Epithelial cell of esophagus (primary cell): ENCODE measurements around the gene SAT1.

Experiments used
- DNase-seq: peaks from one replicate; pipeline ENCODE4 v3.0.0; 2010; ENCODE audit warnings: low read depth
- H3K4me3 ChIP-seq: 2 replicates; pipeline ENCODE4 v1.5.1; 2011; ENCODE audit warnings: mild to moderate bottlenecking, low read length, control low read depth
- CTCF ChIP-seq: IDR thresholded peaks from 2 replicates; pipeline ENCODE4 v1.5.1; 2011; ENCODE audit warnings: low read depth, mild to moderate bottlenecking, low read length, control low read depth, inconsistent platforms; ENCODE audit not compliant: insufficient read depth; ENCODE audit errors: missing control alignments

Gene SAT1

DNA sequence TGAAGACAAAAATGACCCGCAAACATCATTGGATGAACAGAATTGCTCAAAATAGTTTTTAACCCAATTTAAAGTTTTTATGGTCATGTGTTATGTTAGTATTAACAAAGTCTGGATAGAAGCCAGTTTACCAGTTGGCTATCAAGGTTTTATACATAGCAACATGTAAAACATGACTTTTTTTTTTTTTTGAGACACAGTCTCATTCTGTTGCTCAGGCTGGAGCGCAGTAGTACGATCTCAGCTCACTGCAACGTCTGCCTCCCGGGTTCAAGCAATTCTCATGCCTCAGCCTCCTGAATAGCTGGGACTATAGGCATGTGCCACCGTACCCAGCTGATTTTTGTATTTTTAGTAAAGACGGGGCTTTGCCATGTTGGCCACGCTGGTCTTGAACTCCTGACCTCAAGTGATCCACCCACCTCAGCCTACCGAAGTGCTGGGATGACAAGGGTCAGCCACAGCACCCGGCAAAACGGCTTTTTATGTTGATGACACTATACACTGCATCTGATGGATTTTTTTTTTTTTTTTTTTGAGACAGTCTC is 3.4 kb downstream of the SAT1 start:
- H3K4me3 ChIP-seq, result no peak overlapping the region
- TF ChIP-seq CTCF, result no peak
- DNase-seq, result peak; percentile 73

DNA sequence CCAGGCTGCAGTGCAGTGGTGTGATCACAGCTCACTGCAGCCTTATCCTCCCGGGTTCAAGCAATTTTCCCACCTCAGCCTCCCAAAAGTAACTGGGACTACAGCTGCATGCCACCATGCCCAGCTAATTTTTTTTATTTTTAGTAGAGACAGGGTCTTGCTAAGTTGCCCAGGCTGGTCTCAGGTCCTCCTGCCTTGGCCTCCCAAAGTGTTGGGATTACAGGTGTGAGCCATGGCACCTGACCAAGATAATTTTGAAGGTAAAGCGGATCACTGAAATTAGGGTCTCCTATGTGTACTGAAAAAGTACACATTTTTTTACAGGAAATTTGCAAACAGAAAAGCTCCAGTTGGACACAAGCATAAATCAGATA is 4.8 kb downstream of the SAT1 start:
- DNase-seq, result no peak
- no peak overlapping the region for H3K4me3 ChIP-seq
- TF ChIP-seq CTCF, result no peak

- H3K4me3 ChIP-seq, result no peak overlapping the region
- no peak for TF ChIP-seq CTCF
- no peak for DNase-seq
Observed at GRCh38 chrX:23788521-23788920, 5.5 kb downstream of the SAT1 start.

DNA sequence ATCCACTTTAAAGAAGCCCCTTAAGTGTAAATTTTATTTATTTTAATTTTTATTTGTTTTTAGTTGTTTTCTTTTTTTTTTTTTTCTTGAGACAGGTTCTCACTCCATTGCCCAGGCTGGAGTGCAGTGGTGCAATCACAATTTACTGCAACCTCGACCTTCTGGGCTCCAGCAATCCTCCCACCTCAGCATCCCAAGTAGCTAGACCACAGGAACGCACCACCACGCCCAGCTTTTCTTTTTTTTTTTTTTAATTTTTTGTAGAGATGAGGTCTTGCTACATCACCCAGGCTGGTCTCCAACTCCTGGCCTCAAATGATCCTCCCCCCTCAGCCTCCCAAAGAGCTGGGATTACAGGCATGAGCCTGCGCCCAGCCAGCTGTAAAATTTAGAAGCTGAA is 6.0 kb downstream of the SAT1 start:
- DNase-seq, result no peak
- TF ChIP-seq CTCF, result no peak
- H3K4me3 ChIP-seq, result no peak overlapping the region

DNA sequence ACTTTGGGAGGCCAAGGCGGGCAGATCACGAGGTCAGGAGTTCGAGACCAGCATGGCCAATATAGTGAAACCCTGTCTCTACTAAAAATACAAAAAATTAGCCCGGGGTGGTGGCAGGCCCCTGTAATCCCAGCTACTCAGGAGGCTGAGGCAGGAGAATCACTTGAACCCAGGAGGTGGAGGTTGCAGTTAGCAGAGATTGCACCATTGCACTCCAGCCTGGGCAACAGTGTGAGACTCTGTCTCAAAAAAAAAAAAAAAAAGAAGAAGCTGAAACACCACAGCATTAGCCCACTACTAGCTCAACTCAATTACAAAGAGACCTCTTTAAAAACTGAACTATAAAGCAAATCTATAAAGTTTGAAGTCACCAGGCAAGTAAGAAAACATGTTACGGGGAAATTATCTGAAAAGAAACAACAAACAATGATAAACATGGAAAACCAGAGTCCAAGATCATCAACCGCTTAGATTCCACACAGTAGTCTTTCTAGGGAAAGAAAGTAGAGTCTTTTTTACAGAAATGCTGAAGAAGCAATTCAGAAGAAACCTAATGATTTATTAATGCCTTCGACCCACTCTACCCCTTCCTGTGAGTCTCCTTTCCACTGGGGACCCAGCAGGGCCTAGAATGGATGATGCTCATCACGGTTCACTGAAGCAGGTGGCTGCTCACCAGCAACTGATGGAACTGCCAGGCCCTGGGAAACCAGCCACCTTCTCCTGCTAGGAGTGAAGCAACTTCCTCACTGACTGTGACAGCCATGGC is 6.6 kb downstream of the SAT1 start:
- no peak for TF ChIP-seq CTCF
- H3K4me3 ChIP-seq, result no peak overlapping the region
- no peak for DNase-seq

DNA sequence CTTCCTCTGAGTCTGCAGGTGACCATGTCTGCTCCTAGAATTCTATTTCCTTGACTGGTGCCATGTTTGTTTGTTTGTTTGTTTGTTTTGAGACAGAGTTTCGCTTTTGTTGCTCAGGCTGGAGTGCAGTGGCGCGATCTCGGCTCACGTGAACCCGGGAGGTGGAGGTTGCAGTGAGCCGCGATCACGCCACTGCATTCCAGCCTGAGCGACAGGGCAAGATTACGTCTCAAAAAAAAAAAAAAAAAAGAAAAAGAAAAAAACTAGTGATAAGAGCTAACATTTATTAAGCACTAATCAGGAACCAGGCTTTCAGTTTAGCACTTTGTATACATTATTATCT is 7.2 kb downstream of the SAT1 start:
- H3K4me3 ChIP-seq, result no peak overlapping the region
- TF ChIP-seq CTCF, result no peak
- no peak for DNase-seq

DNA sequence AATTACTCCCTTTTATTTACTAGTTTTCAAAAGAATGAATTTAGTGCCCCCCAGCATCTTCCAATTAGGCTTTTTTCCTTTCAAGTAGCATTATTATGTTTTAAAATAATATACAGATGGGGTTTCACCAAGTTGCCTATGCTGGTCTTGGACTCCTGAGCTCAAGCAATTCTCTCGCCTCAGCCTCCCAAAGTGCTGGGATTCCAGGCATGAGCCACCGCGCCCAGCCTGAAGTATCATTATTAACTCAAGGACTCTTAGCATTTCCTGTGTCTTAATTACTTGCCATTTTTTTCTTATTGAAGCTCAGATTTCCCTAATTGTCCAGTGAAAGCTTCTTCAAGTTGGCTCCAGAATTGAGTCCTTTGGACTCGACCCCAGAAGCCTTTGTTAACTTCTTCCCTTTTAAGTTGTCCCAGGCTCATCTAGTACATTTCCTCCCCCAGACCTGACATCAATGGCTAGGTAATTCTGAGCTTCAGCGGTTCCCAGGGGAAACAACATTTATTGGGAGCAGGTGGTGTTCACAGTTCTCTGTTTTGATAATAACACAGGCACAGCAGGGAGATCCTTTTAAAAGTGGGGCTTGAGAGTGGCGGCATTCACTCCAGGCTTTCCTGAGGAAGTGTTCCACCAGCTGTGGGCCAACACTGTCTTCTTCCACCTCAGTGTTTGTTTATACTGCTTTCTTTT is 10.0 kb downstream of the SAT1 start:
- no peak overlapping the region for H3K4me3 ChIP-seq
- TF ChIP-seq CTCF, result no peak
- DNase-seq, result no peak
